Measurements from ENCODE around the gene AJUBA. TPM values are rescaled to one million over a fixed set of nuclear protein-coding genes. Genes with fewer than 3 reads are reported as not detected.
A peak's percentile ranks its signal among the peaks of the same experiment; 100 is the strongest.

Gene AJUBA
- total RNA-seq, 1 experiment from 2014 or later, result 28.8 TPM

GRCh38 chr14:22974530-22975313, 7.6 kb downstream of the AJUBA start (continued):
- no peak for TF ChIP-seq ARID4B (CRISPR knock-in tag; IDR thresholded peaks at IDR 0.05; ENCODE audit: borderline replicate concordance)
- TF ChIP-seq ATF2 (CRISPR knock-in tag; IDR thresholded peaks at IDR 0.05; ENCODE audit: borderline replicate concordance, low read depth), result no peak
- no peak for TF ChIP-seq CREB1 (CRISPR knock-in tag; IDR thresholded peaks at IDR 0.05)
- TF ChIP-seq TEAD1 (CRISPR knock-in tag; IDR thresholded peaks at IDR 0.05), result no peak

GRCh38 chr14:22973217-22974032, 8.9 kb downstream of the AJUBA start:
- peak; percentile 50 for DNase-seq (ENCODE audit: low spot score)
- POLR2A ChIA-PET, result interaction anchor here (0.5 to 2.2 kb wide), 6 partner anchors 9 to 974 kb away, joined by 3 to 11 read pairs (median 3); partner anchors contain the start of genes AJUBA and HAUS4
- peaks cover 27% of the 10 kb centered on the region for H3K4me1 Mint-ChIP-seq
- TF ChIP-seq NR3C1 (CRISPR knock-in tag; conservative IDR thresholded peaks at IDR 0.05; ENCODE audit: low read depth) (no peak), USF2 (CRISPR knock-in tag; IDR thresholded peaks at IDR 0.05) (no peak), FOXJ3 (CRISPR knock-in tag; IDR thresholded peaks at IDR 0.05; ENCODE audit: borderline replicate concordance) (no peak), GABPB1 (CRISPR knock-in tag; IDR thresholded peaks at IDR 0.05) (peak; percentile 32; the same call in 1 of the 2 replicates), AR (CRISPR knock-in tag; IDR thresholded peaks at IDR 0.05) (no peak), ZSCAN18 (CRISPR knock-in tag; IDR thresholded peaks at IDR 0.05) (no peak), CTCF (IDR thresholded peaks at IDR 0.05) (peak; percentile 51)
- no peak overlapping the region for H3K4me3 Mint-ChIP-seq
- CTCF ChIA-PET, result interaction anchor here (0.6 to 4.1 kb wide), 20 partner anchors 9 to 122 kb away, joined by 3 to 51 read pairs (median 6); partner anchors contain the start of genes ACIN1, AJUBA, C14orf119 and CDH24
- no peaks in the 10 kb centered on the region for H3K9me3 Mint-ChIP-seq
- peaks cover 64% of the 10 kb centered on the region for H3K36me3 Mint-ChIP-seq
- peak overlapping the region; percentile 17 for H3K27ac Mint-ChIP-seq
- peak; percentile 16 for ATAC-seq
- H3K27me3 Mint-ChIP-seq (ENCODE audit: low read depth), result no peaks in the 10 kb centered on the region

Measured in WTC11 (cell line).